SU-DHL-6 (cell line): Measurements from ENCODE around the gene CERK.

ENCODE experiments used
- H2AFZ ChIP-seq: fragments of 200-600 bp; sonication (generic); 2 replicates; pipeline ENCODE4 v1.6.1; 2014; ENCODE audit warnings: low read depth, mild to moderate bottlenecking, moderate library complexity, mixed read lengths, antibody characterized with exemption, low read length; ENCODE audit not compliant: severe bottlenecking
- H3F3A ChIP-seq: fragments of 200-600 bp; shearing (Covaris generic); 2 replicates; pipeline ENCODE4 v1.6.0; 2016; ENCODE audit warnings: antibody characterized with exemption, mild to moderate bottlenecking; ENCODE audit not compliant: insufficient read depth
- H3K27ac ChIP-seq: fragments of 200-600 bp; sonication (generic); 2 replicates; pipeline ENCODE4 v1.5.1; 2016; ENCODE audit warnings: low read depth, mild to moderate bottlenecking, low read length, moderate library complexity, mixed read lengths
- H3K27me3 ChIP-seq: fragments of 200-600 bp; sonication (generic), shearing (Covaris generic); 2 replicates; pipeline ENCODE4 v1.6.0; 2014; ENCODE audit warnings: mild to moderate bottlenecking, low read length
- H3K36me3 ChIP-seq: fragments of 200-600 bp; sonication (generic); 2 replicates; pipeline ENCODE4 v1.6.1; 2014; ENCODE audit warnings: mild to moderate bottlenecking, low read length, mixed read lengths
- H3K4me2 ChIP-seq: fragments of 300-600, 200-600 bp; shearing (Covaris generic), sonication (generic); 2 replicates; pipeline ENCODE4 v1.6.0; 2014; ENCODE audit warnings: low read length, low read depth, mild to moderate bottlenecking; ENCODE audit not compliant: poor library complexity, severe bottlenecking
- H3K4me3 ChIP-seq: fragments of 200-600 bp; sonication (generic); 2 replicates; pipeline ENCODE4 v1.5.1; 2014; ENCODE audit warnings: antibody characterized with exemption, low read length, mild to moderate bottlenecking, mixed read lengths; ENCODE audit not compliant: insufficient read depth, poor library complexity, severe bottlenecking
- H3K79me2 ChIP-seq: fragments of 200-600 bp; sonication (generic); 2 replicates; pipeline ENCODE4 v1.6.1; 2014; ENCODE audit warnings: mild to moderate bottlenecking, low read length, moderate library complexity; ENCODE audit not compliant: insufficient read depth
- H3K9ac ChIP-seq: fragments of 200-600 bp; sonication (generic); 2 replicates; pipeline ENCODE4 v1.7.0; 2014; ENCODE audit warnings: mild to moderate bottlenecking, low read length
- H3K9me2 ChIP-seq: fragments of 200-600 bp; sonication (generic); replicated peaks from 2 replicates; pipeline ENCODE4 v1.6.1; 2014; ENCODE audit warnings: low read length; ENCODE audit not compliant: insufficient read depth
- H3K9me3 ChIP-seq: fragments of 200-600 bp; sonication (generic); 2 replicates; pipeline ENCODE4 v1.6.1; 2014; ENCODE audit warnings: low read length, mixed read lengths; ENCODE audit not compliant: insufficient read depth
- H4K20me1 ChIP-seq: fragments of 200-600 bp; sonication (generic); 2 replicates; pipeline ENCODE4 v1.6.1; 2014; ENCODE audit warnings: low read depth, mild to moderate bottlenecking, antibody characterized with exemption, low read length, moderate library complexity, mixed read lengths
- EZH2phosphoT487 ChIP-seq: fragments of 200-600 bp; sonication (generic), shearing (Covaris generic); conservative IDR thresholded peaks from 2 replicates; pipeline ENCODE4 v1.6.1; 2018; ENCODE audit warnings: mild to moderate bottlenecking, antibody characterized with exemption, low read length, moderate library complexity, mixed read lengths
- TF ChIP-seq, protein P1 (sequence below): fragments of 200-600 bp; sonication (generic); IDR thresholded peaks from one replicate; pipeline ENCODE4 v1.5.1; 2017; ENCODE audit warnings: antibody characterized with exemption, mild to moderate bottlenecking, low read length, moderate library complexity; ENCODE audit not compliant: insufficient read depth, poor library complexity, severe bottlenecking

The CERK gene

DNA sequence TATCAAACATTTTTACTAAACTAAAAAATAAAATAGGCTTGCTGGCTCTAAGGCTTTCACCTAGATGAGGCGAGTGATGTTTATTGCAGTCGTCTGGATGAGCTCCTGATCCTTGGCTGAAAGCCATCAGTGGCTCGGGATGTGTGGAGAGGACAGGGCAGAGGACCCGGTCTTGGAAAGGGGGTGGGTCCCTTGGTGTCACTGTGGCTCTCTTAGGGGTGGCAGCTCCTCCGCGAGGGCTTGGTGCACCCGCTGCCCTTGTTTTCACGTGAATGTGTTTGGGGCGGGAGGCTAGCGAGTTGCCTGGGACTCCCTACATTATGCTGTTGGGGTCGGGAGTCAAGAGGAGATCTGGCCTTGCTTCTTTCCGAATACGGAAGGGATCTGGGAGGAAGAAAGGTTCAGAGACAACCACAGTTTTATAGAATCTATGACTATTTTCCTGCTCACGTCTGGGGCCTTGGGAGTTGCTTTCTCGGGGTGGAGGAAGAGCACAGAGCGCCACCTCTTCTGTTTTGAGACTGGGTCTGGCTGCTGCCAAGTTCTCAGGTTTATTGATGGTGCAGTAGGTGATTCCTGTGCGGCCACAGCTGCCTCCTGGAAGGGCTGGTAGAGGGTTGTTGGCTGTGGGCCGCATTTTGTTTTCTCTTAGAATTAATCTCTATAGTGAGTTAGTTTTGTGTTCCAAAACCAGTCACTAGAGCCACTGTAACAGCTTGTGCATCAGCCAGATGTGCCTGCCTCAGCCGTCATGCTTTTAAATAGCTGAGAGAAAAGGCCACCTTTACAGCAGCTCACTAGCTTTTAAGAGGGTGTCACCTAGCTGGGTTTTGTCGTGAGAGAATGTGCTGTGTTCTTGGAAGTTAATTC, 37.2 kb upstream of the CERK start:
- Histone ChIP-seq H3K27me3 (no peaks in the 10 kb centered on the region), H3K79me2 (peaks cover 75% of the 10 kb centered on the region), H2AFZ (peak overlapping the region; percentile 2), H3K9ac (peak overlapping the region; percentile 69), H3K4me3 (peak overlapping the region; percentile 47), H3K27ac (peak overlapping the region; percentile 98), H4K20me1 (no peaks in the 10 kb centered on the region), H3K9me2 (no peaks in the 10 kb centered on the region), H3K9me3 (no peaks in the 10 kb centered on the region), H3K4me2 (peak overlapping the region; percentile 93), H3K36me3 (no peaks in the 10 kb centered on the region), H3F3A (peaks cover 42% of the 10 kb centered on the region)
- no peak for TF ChIP-seq EZH2phosphoT487
- TF ChIP-seq, protein P1, sequence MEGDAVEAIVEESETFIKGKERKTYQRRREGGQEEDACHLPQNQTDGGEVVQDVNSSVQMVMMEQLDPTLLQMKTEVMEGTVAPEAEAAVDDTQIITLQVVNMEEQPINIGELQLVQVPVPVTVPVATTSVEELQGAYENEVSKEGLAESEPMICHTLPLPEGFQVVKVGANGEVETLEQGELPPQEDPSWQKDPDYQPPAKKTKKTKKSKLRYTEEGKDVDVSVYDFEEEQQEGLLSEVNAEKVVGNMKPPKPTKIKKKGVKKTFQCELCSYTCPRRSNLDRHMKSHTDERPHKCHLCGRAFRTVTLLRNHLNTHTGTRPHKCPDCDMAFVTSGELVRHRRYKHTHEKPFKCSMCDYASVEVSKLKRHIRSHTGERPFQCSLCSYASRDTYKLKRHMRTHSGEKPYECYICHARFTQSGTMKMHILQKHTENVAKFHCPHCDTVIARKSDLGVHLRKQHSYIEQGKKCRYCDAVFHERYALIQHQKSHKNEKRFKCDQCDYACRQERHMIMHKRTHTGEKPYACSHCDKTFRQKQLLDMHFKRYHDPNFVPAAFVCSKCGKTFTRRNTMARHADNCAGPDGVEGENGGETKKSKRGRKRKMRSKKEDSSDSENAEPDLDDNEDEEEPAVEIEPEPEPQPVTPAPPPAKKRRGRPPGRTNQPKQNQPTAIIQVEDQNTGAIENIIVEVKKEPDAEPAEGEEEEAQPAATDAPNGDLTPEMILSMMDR = no peak

DNA sequence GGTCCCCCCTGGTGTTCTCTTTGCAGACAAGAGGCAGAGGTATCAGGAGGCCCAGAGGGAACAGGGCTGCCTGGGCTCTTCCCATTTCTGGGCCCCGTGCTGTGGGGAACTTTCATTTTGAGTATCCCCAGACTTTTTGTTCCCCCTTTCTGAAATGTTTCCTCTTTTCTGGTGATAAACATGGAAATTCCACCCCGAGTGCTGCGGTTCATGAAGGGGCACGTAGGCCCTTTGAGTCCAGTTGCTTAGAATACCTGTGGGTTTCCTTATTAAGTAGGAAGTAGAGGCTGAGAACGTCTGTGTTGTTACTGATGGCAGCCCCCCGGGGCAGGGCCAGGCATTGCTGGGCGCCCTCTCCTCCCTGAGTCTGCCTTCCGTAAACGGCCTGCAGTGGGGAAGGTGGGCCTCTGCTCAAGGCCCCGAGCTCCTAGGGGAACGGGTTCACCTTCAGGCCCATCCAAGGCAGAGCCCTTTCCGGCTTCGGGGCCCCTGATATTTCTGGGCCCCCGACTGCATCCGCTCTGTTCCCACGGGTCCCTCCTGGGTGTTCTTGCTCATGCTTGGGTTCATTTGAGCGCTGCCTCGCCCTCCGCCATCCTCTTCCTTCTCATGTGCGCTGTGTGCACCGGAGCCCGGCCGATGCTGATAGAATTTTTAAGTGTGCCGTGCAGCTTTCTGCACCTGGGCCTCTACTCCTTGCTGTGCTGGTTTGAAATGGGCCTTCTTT, 36.4 kb upstream of the CERK start:
- Histone ChIP-seq H3K9me2 (no peaks in the 10 kb centered on the region), H3K9ac (peak overlapping the region; percentile 69), H3K27me3 (no peaks in the 10 kb centered on the region), H3K36me3 (no peaks in the 10 kb centered on the region), H3K4me3 (peak overlapping the region; percentile 47), H3K79me2 (peaks cover 75% of the 10 kb centered on the region), H3K9me3 (no peaks in the 10 kb centered on the region), H3K27ac (peak overlapping the region; percentile 98), H3F3A (peaks cover 49% of the 10 kb centered on the region), H4K20me1 (no peaks in the 10 kb centered on the region), H2AFZ (peak overlapping the region; percentile 2), H3K4me2 (peak overlapping the region; percentile 93)
- no peak for TF ChIP-seq EZH2phosphoT487
- TF ChIP-seq, protein P1 = no peak

GRCh38 chr22:46773076-46773475, 35.0 kb upstream of the CERK start:
- H4K20me1 ChIP-seq = no peaks in the 10 kb centered on the region
- no peak overlapping the region for H3K4me3 ChIP-seq
- H2AFZ ChIP-seq = no peak overlapping the region
- H3K27me3 ChIP-seq = no peaks in the 10 kb centered on the region
- peaks cover 61% of the 10 kb centered on the region for H3F3A ChIP-seq
- H3K27ac ChIP-seq = peak overlapping the region; percentile 98
- TF ChIP-seq EZH2phosphoT487 = no peak
- TF ChIP-seq, protein P1 = no peak
- peaks cover 65% of the 10 kb centered on the region for H3K79me2 ChIP-seq
- peak overlapping the region; percentile 93 for H3K4me2 ChIP-seq
- no peaks in the 10 kb centered on the region for H3K9me3 ChIP-seq
- H3K9ac ChIP-seq = peak overlapping the region; percentile 69; the same call in 1 of the 2 replicates
- H3K9me2 ChIP-seq = no peaks in the 10 kb centered on the region
- H3K36me3 ChIP-seq = no peaks in the 10 kb centered on the region
